ENCODE results near the gene MMP24.

The MMP24 gene

GRCh38 chr20:35302421-35303335 lies 76.2 kb downstream of the MMP24 start:
- in situ Hi-C loops (cut with MboI; ENCODE audit: low sequenced_read_pairs, unreplicated experiment) = loop anchor here (10.0 kb wide), 1 partner anchor 142 kb away; no protein-coding TSS in a partner anchor
- no peak for TF ChIP-seq CTCF (IDR thresholded peaks at IDR 0.05; ENCODE audit: borderline replicate concordance, control extremely low read depth, extremely low read depth, insufficient read depth, missing control alignments)
- DNase-seq (ENCODE audit: low spot score) = no peak

DNA sequence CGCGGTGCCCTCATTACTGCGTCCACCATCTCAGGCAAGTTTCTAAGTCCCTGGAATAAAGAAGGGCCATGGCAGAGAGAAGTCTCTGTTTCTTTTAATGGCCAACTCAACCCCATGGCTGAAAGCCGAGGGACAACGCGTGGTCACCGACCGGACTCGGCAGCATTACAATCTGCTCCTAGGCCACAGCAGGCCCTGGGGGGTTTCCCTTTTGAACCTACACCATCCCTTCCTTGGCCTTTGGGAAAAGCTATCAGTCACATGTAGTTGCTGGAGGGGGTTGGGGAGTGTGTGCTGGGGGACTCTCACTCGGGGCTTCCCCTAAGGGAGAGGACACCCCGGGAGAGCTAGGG lies 76.9 kb downstream of the MMP24 start:
- in situ Hi-C loops (cut with MboI; ENCODE audit: low sequenced_read_pairs, unreplicated experiment) = loop anchor here (10.0 kb wide), 1 partner anchor 141 kb away; no protein-coding TSS in a partner anchor
- no peak for TF ChIP-seq CTCF (IDR thresholded peaks at IDR 0.05; ENCODE audit: borderline replicate concordance, control extremely low read depth, extremely low read depth, insufficient read depth, missing control alignments)
- no peak for DNase-seq (ENCODE audit: low spot score)

DNA sequence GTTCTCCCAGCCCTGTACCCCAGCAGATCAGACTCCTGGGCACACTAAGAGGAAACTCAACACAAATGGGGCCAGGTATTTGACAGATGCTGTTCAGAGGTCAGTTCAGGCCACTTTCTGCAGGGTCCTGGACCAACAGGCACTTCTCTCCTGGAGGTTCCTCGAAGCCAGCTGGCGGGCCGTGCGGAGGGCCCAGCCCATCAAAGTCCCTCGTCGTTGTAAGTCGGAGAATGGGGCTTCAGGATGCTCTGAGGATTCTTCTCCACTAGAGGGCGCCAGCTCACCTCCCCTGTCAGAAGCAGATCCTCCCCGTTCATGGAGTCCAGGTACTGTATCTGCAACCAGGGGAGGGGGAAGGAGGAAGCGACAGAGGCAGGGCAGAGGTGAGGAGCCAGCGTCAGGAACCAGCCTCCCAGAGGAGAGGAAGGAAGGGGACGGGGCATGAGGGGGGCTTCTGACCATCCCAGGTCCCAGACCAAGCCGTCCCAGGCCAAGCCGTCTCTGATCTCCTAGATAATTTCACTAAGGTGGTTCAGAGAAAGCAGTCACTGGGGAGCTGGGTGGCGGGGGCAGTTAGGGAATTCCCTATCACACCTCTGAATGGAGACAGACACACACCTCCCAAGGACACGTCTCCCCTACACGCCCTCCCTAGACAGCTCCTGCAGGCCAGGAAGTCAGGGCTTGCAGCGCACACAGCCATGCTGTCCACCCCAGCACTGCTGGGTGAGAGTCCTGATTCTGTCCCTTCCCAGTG lies 77.4 kb downstream of the MMP24 start:
- in situ Hi-C loops (cut with MboI; ENCODE audit: low sequenced_read_pairs, unreplicated experiment) = loop anchor here (10.0 kb wide), 1 partner anchor 141 kb away; no protein-coding TSS in a partner anchor
- peak; percentile 90 for DNase-seq (ENCODE audit: low spot score)

GRCh38 chr20:35304956-35305355 lies 78.5 kb downstream of the MMP24 start:
- DNase-seq (ENCODE audit: low spot score) = no peak
- in situ Hi-C loops (cut with MboI; ENCODE audit: low sequenced_read_pairs, unreplicated experiment) = loop anchor here (10.0 kb wide), 1 partner anchor 140 kb away; no protein-coding TSS in a partner anchor
- no peak for TF ChIP-seq CTCF (IDR thresholded peaks at IDR 0.05; ENCODE audit: borderline replicate concordance, control extremely low read depth, extremely low read depth, insufficient read depth, missing control alignments)

More for the DNA sequence above, 77.4 kb downstream of the MMP24 start:
- peak; percentile 92 for TF ChIP-seq CTCF (IDR thresholded peaks at IDR 0.05; ENCODE audit: borderline replicate concordance, control extremely low read depth, extremely low read depth, insufficient read depth, missing control alignments)

GRCh38 chr20:35305682-35306556 lies 79.4 kb downstream of the MMP24 start:
- in situ Hi-C loops (cut with MboI; ENCODE audit: low sequenced_read_pairs, unreplicated experiment) = loop anchor here (10.0 kb wide), 1 partner anchor 139 kb away; no protein-coding TSS in a partner anchor
- no peak for TF ChIP-seq CTCF (IDR thresholded peaks at IDR 0.05; ENCODE audit: borderline replicate concordance, control extremely low read depth, extremely low read depth, insufficient read depth, missing control alignments)
- DNase-seq (ENCODE audit: low spot score) = no peak
